ENCODE results near the gene LST1. TPM values are rescaled to one million over a fixed set of nuclear protein-coding genes. Genes with fewer than 3 reads are reported as not detected.

LST1 gene
- total and polyA plus RNA-seq, 4 donors = 10.4 to 24.6 (median 13.4) TPM

DNA sequence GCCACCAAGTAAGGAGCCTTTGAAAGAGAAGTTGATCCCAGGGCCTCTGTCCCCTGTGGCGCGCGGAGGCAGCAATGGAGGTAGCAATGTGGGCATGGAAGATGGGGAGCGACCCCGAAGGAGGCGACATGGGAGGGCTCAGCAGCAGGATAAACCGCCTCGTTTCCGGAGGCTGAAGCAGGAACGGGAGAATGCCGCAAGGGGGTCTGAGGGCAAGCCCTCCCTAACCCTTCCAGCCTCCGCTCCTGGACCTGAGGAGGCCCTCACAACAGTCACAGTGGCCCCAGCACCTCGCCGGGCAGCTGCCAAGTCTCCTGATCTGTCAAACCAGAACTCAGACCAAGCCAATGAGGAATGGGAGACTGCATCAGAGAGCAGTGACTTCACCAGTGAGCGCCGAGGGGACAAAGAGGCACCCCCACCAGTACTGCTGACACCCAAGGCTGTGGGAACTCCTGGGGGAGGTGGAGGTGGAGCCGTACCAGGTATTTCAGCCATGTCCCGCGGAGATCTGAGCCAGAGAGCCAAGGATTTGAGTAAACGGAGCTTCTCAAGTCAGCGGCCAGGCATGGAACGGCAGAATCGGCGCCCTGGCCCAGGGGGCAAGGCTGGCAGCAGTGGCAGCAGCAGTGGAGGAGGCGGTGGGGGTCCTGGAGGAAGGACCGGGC, 46.3 kb downstream of the LST1 start:
- H3K36me3 ChIP-seq (ENCODE audit: control insufficient read depth in 4 of 4, insufficient read depth in 3 of 4, low read depth in 1 of 4, low read length in 3 of 4) = peaks cover 47 to 88% (median 60%) of the 10 kb centered on the region in 4 donors
- peaks cover 2 to 23% (median 17%) of the 10 kb centered on the region in 4 donors for H3K4me1 ChIP-seq (ENCODE audit: control insufficient read depth in 4 of 4, insufficient read depth in 4 of 4, low read length in 3 of 4)
- TF ChIP-seq, protein P1, sequence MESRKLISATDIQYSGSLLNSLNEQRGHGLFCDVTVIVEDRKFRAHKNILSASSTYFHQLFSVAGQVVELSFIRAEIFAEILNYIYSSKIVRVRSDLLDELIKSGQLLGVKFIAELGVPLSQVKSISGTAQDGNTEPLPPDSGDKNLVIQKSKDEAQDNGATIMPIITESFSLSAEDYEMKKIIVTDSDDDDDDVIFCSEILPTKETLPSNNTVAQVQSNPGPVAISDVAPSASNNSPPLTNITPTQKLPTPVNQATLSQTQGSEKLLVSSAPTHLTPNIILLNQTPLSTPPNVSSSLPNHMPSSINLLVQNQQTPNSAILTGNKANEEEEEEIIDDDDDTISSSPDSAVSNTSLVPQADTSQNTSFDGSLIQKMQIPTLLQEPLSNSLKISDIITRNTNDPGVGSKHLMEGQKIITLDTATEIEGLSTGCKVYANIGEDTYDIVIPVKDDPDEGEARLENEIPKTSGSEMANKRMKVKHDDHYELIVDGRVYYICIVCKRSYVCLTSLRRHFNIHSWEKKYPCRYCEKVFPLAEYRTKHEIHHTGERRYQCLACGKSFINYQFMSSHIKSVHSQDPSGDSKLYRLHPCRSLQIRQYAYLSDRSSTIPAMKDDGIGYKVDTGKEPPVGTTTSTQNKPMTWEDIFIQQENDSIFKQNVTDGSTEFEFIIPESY (IDR thresholded peaks at IDR 0.05) = no peak
- no peak overlapping the region for H3K4me3 ChIP-seq (ENCODE audit: low read depth in 1 of 3, low read length in 3 of 3)
- no peaks in the 10 kb centered on the region for H3K9me3 ChIP-seq (ENCODE audit: control insufficient read depth in 4 of 4, low read length in 3 of 4)
- no peaks in the 10 kb centered on the region for H3K27me3 ChIP-seq (ENCODE audit: control insufficient read depth in 4 of 4, insufficient read depth in 4 of 4, low read length in 3 of 4)
- H3K27ac ChIP-seq (ENCODE audit: low read depth in 1 of 2, low read length in 2 of 2) = no peak overlapping the region
- DNase-seq (ENCODE audit: low spot score) = no peak
- H3K9ac ChIP-seq (ENCODE audit: low read depth in 1 of 2, low read length in 2 of 2) = no peak overlapping the region
- 95% methylated on average over 26 of the region's 26 CpGs for WGBS

DNA sequence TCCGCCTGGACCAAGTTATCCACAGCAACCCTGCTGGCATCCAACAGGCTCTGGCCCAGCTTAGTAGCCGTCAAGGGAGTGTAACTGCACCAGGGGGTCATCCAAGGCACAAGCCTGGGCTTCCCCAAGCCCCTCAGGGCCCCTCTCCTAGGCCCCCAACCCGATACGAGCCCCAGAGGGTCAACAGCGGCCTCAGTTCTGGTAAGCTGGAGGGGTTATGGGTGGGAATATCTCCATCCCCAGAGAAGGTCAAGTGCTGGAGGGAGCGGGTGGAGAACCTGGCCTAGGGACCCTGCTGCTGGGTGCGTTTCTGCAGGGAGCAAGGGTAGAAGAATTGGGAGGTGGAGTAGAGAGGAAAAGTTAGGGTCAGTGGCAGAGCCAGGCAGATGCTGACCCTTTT, 47.4 kb downstream of the LST1 start:
- Histone ChIP-seq H3K36me3 (ENCODE audit: control insufficient read depth in 4 of 4, insufficient read depth in 3 of 4, low read depth in 1 of 4, low read length in 3 of 4) (peaks cover 43 to 85% (median 53%) of the 10 kb centered on the region in 4 donors), H3K9ac (ENCODE audit: low read depth in 1 of 2, low read length in 2 of 2) (no peak overlapping the region), H3K27ac (ENCODE audit: low read depth in 1 of 2, low read length in 2 of 2) (no peak overlapping the region), H3K4me3 (ENCODE audit: low read depth in 1 of 3, low read length in 3 of 3) (no peak overlapping the region), H3K4me1 (ENCODE audit: control insufficient read depth in 4 of 4, insufficient read depth in 4 of 4, low read length in 3 of 4) (peaks cover 2 to 23% (median 17%) of the 10 kb centered on the region in 4 donors), H3K27me3 (ENCODE audit: control insufficient read depth in 4 of 4, insufficient read depth in 4 of 4, low read length in 3 of 4) (no peaks in the 10 kb centered on the region), H3K9me3 (ENCODE audit: control insufficient read depth in 4 of 4, low read length in 3 of 4) (no peaks in the 10 kb centered on the region)
- TF ChIP-seq RAD21 (IDR thresholded peaks at IDR 0.05) = no peak
- no peak for TF ChIP-seq SP1 (IDR thresholded peaks at IDR 0.05)
- TF ChIP-seq NR2F2 (IDR thresholded peaks at IDR 0.05) = no peak
- DNase-seq (ENCODE audit: low spot score) = no peak
- WGBS = 95% methylated on average over 7 of the region's 7 CpGs

- Histone ChIP-seq H3K4me1 (ENCODE audit: control insufficient read depth in 4 of 4, insufficient read depth in 4 of 4, low read length in 3 of 4) (peaks cover 2 to 23% (median 17%) of the 10 kb centered on the region in 4 donors), H3K9ac (ENCODE audit: low read depth in 1 of 2, low read length in 2 of 2) (no peak overlapping the region), H3K9me3 (ENCODE audit: control insufficient read depth in 4 of 4, low read length in 3 of 4) (no peaks in the 10 kb centered on the region), H3K36me3 (ENCODE audit: control insufficient read depth in 4 of 4, insufficient read depth in 3 of 4, low read depth in 1 of 4, low read length in 3 of 4) (peaks cover 40 to 83% (median 49%) of the 10 kb centered on the region in 4 donors), H3K4me3 (ENCODE audit: low read depth in 1 of 3, low read length in 3 of 3) (no peak overlapping the region), H3K27me3 (ENCODE audit: control insufficient read depth in 4 of 4, insufficient read depth in 4 of 4, low read length in 3 of 4) (no peaks in the 10 kb centered on the region), H3K27ac (ENCODE audit: low read depth in 1 of 2, low read length in 2 of 2) (no peak overlapping the region)
- TF ChIP-seq, protein P2, sequence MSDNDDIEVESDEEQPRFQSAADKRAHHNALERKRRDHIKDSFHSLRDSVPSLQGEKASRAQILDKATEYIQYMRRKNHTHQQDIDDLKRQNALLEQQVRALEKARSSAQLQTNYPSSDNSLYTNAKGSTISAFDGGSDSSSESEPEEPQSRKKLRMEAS (IDR thresholded peaks at IDR 0.05) = no peak
- no peak for TF ChIP-seq CTCF (IDR thresholded peaks at IDR 0.05; ENCODE audit: low read depth, low read length, missing input control)
- no peak for TF ChIP-seq JUND (IDR thresholded peaks at IDR 0.05)
- TF ChIP-seq, protein P3, sequence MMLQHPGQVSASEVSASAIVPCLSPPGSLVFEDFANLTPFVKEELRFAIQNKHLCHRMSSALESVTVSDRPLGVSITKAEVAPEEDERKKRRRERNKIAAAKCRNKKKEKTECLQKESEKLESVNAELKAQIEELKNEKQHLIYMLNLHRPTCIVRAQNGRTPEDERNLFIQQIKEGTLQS (IDR thresholded peaks at IDR 0.05) = no peak
- TF ChIP-seq YY1 (IDR thresholded peaks at IDR 0.05) = no peak
- no peak for TF ChIP-seq FOXA2 (IDR thresholded peaks at IDR 0.05)
- no peak for TF ChIP-seq REST (IDR thresholded peaks at IDR 0.05)
- no peak for TF ChIP-seq EGR1 (IDR thresholded peaks at IDR 0.05; ENCODE audit: low read depth in 2 of 2)
- no peak for TF ChIP-seq SP1 (IDR thresholded peaks at IDR 0.05)
- TF ChIP-seq GABPA (IDR thresholded peaks at IDR 0.05 in 1 of 2, conservative IDR thresholded peaks at IDR 0.05 in 1 of 2) = no peak
- TF ChIP-seq HNF4A (conservative IDR thresholded peaks at IDR 0.05) = no peak
- TF ChIP-seq, protein P1 (IDR thresholded peaks at IDR 0.05) = no peak
- DNase-seq (ENCODE audit: low spot score) = no peak
- 91% methylated on average over 3 of the region's 3 CpGs for WGBS
Measured at GRCh38 chr6:31634131-31634530, 48.1 kb downstream of the LST1 start.
